Amniotic epithelial cell (primary cell): Measurements from ENCODE around the gene KIF5C.

Experiments used
- DNase-seq: peaks from one replicate; pipeline ENCODE4 v3.0.0-alpha.2; 2010; ENCODE audit warnings: low read depth

KIF5C gene

GRCh38 chr2:148992448-148992847 lies 117.4 kb downstream of the KIF5C start:
- no peak for DNase-seq

DNA sequence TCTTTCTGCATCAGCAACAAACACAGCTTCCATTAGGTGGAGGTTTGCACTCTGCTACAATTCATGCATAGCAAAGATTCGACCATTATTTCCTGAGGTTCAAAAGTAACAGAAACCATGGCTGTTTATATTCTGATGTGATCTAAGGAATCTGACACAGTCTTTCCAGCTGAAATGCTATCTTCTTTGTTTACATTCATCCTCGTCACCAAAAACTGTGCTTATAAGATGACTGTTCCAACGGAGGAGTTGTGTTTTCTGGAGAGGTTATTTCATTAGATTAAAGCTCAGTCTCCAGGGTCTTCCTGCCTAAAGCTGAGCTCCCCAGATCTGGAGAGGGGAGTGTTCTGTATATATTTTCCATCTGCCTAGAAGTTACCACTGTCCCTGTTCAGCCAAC lies 118.3 kb downstream of the KIF5C start:
- no peak for DNase-seq

DNA sequence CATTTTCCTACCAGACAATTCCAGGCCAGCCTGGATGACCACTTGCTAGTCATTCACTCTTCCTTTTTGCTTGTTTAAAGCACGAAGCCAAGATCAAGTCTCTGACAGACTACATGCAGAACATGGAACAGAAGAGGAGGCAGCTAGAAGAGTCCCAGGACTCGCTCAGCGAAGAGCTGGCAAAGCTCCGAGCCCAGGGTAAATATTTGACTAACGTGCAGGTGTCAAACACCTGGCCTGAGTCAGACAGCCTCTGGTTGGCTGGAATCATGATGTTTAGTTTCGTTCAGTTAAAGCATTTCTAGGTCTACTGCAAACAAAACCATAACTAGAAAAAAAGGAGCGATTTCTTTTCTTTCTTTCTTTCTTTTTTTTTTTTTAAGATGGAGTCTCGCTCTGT lies 119.3 kb downstream of the KIF5C start:
- no peak for DNase-seq

GRCh38 chr2:148996805-148997204 lies 121.8 kb downstream of the KIF5C start:
- no peak for DNase-seq

DNA sequence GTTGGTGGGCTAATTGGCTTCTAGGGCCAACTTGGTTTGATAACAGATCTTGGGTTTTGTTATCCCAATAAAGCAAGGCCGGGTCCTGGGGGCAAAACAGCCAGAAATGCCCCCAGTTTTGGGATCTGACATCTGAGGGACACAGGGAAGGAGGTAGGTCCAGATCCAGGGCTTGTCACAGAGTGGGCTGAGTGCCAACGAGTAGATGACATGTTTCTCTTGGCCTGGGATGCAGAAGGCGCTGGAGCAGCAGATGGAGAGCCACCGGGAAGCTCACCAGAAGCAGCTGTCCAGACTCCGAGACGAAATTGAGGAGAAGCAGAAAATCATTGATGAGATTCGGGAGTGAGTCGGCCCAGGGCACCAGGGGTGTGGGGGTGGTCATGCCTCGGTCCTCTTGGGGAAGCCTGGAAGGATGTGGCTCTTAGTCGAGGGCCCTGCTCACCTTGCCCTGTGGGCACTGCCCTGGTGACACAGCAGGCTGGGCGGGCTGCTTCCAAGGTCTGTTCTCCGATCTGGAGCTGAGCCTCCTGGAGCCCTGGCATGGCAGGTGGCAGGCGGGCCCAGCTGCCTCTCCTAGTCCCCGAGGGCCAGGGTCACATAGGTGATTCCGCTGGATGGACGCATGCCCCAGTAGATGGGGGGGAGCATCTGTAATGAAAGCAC lies 123.3 kb downstream of the KIF5C start:
- no peak for DNase-seq

DNA sequence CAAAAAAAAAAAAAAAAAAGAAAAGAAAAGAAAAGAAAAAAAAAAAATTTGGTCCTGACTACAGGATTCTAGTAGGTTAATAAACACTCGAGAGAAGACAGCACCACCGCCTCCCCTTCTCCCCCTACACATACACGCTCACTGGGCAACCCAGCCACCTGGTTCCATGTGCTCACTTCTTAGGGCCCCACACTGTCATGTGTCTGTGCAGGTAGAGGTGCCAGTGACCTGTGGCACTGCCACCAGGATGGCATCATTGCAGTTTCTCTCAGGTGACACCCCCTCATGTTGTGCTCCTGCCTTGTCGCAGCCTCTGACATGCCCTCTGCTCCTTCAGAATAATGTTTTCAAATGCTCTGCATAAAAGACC lies 123.8 kb downstream of the KIF5C start:
- no peak for DNase-seq

DNA sequence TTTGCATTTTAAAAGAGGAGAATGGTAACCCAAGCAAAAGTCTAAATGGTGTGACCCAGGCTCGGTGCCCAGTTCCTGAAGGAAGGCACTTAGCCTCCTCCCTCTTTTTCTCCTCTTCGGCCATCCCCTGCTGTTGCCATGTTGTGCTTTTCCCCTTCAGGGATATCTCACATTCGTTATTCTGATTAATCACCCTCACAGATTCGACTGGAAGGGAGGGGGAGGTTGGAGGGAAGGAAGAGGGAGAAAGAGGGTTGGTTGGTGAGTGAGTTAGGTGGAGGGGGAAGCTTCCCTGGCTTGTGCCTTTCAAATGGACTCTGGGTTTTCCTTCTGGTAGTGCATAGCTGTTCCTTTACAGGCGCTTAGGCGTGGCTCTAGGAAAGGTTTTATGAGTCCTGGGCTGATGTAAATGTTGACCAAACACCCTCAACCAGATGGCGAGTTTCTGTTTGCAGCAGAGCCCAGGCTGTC lies 124.5 kb downstream of the KIF5C start:
- DNase-seq: no peak

- no peak for DNase-seq
Measured at GRCh38 chr2:149000158-149000938, 125.3 kb downstream of the KIF5C start.

- no peak for DNase-seq
Measured at GRCh38 chr2:149001496-149001895, 126.5 kb downstream of the KIF5C start.

DNA sequence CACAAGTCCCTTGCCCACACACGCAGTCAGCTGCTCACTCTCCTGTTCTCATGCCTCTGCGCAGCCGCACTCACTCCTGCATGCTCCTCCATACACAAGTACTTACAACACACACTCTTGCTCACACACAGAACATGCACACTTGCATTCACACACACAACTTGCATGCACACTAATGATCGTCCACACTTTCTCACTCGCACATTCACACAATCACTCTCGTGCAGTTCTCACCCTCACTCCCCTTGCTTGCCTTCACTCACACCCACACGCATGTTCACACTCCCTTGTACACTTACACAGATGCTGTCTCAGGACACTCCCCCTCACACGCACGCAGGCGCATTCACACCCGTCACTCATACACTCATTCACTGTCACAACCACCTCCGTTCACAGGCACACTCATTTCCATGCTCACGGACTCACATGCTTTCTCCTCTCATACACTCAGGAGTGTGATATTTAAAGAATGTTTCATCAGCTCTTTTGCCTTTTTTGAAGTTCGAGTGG lies 127.4 kb downstream of the KIF5C start:
- no peak for DNase-seq

GRCh38 chr2:149002891-149003740 lies 128.1 kb downstream of the KIF5C start:
- no peak for DNase-seq

DNA sequence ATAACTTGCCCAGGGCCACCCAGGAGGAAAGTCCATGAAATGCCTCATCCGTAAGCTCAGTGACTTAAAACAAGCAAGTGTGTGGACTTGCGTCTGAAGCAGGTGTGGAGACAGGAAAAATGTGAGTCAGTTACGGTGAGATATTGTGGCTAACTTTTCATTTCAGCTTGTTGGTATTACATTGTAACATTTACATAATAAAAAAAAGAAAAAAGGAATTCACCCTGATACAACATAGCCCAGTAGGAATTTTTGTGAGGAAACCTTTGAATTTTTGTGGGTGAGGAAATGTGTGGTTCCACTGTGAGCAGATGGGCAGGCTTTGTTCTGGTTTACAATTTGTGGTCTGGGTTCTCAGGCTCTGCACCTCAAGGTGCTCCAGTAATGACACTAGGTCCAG lies 129.8 kb downstream of the KIF5C start:
- peak; percentile 74 for DNase-seq

GRCh38 chr2:149005471-149006077 lies 130.5 kb downstream of the KIF5C start:
- no peak for DNase-seq

DNA sequence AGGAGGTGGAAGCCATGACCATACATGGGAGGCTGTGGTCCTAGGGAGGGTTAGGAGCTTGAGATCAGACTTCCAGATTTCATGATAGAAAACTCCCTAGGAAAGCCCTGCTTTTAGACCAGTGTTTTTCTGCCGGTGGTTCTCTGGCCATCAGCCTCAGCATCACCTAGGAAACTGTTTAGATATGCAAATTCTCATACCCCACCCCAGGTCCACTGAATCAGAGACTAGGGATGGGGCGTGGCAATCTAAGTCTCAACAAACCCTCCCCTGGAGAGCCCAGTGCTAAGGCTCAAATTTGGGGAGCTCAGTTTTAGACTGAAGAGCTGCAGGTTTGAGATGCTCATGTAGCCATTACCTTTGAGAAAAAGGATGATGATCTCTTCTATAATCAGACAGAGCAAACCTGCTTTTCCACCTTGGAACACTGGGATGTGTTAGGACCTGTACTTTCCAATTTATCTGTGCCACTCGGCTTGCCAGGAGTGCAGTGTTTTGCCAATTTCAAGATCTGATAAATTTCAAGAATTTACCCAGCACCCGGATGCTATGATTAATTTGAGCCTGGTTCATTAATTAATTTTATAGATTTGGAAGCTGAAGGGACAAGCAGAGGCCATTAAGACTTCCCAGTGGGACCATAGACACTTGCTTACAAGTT lies 132.0 kb downstream of the KIF5C start:
- DNase-seq: no peak

DNA sequence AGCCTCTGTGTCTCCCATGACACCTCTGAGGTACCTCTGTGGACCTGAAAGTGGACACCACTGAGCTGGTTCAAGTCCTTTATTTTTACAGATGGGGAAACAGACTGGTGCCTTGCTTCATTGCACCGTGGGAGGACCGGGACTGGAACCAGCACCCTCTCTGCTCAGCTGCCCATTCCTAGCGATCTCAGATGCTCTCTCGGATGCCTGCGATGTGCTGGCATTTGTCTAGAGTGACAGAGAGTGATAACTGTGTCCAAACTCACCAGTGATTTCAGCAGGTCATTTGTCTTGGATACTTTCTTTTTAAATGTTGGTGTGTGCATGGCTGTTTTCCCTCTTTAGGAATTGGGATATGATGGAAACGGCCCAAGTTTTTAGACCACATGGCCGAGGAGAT lies 133.4 kb downstream of the KIF5C start:
- no peak for DNase-seq

DNA sequence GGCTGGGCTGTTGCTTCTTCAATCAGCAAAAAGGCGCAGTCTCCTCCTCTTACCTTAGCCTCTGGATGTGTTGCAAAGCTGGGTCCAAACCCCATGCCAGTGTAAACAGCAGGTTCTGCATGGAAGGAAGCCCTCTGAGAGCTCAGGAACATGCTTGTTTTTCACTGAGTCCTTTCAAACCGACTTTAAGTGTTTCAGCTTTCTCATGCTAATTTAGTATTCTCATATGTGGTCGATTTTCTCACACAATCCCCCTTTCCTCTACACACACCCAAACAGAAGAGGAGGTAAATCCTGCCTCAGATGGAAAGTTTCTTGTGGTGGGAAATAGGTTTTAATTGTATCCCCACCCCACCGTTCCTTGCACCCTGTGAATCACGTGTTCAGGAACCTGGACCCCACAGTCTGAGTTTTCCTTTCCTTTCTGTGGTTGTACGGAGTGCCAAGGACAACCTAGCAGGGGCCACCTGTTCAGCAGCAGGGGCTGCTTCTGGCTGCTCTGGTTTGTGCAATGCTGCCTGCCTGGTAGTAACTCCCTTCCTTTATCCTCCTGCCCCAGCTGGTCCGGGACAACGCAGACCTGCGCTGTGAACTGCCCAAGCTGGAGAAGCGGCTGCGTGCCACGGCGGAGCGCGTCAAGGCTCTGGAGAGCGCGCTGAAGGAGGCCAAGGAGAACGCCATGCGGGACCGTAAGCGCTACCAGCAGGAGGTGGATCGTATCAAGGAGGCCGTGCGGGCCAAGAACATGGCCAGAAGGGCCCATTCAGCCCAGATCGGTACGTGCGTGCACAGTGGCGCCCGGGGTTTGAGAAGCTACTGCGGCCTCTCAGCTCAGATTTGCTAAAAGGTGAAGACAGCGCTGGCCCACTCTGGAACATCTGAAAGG lies 134.8 kb downstream of the KIF5C start:
- no peak for DNase-seq

GRCh38 chr2:149012545-149012944 lies 137.5 kb downstream of the KIF5C start:
- no peak for DNase-seq

- no peak for DNase-seq
Measured at GRCh38 chr2:149015501-149015900, 140.5 kb downstream of the KIF5C start.

DNA sequence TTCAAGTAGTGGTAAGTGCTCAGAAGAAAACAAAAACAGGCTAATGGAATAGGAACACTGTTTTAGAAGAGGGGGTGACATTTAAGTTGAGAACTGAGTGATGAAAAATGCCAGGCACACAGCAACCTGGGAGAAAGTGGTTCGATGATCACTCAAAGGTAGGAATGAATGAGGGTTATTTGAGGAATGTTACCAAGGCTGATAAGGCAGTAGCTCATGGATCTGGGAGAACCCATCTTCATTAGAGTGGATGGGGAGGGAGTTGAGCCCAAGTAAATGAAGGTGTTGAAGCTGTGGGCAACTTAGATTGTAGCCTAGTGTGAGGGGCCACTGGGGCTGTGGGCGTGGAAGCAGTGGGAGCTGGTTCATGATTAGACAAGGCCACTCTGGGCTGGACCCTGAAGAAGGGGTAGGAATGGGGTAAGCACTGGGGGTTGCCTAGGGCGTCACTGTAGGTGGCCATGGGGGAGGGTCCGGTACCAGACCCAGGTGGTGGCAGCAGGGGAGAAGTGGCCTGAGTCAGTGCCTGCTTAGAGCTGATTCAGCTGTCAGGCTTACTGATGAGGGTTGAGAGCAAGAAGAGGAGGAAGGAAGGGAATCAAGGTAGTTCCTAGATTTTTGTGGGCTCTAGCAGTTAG lies 141.0 kb downstream of the KIF5C start:
- DNase-seq: no peak
